Neural cell (in vitro differentiated cells): ENCODE measurements around the gene HELT.

ENCODE experiments used
- POLR2AphosphoS5 ChIP-seq: IDR thresholded peaks from 2 replicates; pipeline ENCODE4 v1.6.1; 2012
- RAD21 ChIP-seq: fragments of 450-650 bp; conservative IDR thresholded peaks from 2 replicates; pipeline ENCODE4 v1.6.1; 2014; ENCODE audit warnings: antibody characterized with exemption, mild to moderate bottlenecking, moderate library complexity
- TF ChIP-seq, protein P1 (sequence below): fragments of 450-650 bp; IDR thresholded peaks from 2 replicates; pipeline ENCODE4 v1.5.1; 2014; ENCODE audit warnings: antibody characterized with exemption, mild to moderate bottlenecking, moderate library complexity; ENCODE audit not compliant: poor library complexity, severe bottlenecking

DNA sequence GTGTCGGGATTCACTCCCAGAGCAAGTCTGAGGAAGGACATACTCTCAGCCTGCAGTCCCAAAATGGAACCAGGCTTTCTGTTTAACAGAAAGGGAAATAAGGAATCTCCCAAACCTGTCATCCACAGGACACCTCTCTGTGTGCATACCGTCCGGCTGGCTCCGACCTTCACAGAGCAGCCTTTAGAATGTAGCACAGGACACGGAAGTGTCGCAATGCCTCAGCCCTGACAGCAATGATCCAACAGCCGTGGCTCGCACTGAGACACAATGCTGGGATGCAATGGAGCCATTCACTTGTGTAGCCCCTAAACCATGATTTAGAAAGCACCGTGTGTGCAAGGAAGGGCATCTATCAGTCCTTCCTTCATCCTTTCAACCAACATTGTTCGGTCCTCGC is 15.5 kb upstream of the HELT start:
- TF ChIP-seq, protein P1, sequence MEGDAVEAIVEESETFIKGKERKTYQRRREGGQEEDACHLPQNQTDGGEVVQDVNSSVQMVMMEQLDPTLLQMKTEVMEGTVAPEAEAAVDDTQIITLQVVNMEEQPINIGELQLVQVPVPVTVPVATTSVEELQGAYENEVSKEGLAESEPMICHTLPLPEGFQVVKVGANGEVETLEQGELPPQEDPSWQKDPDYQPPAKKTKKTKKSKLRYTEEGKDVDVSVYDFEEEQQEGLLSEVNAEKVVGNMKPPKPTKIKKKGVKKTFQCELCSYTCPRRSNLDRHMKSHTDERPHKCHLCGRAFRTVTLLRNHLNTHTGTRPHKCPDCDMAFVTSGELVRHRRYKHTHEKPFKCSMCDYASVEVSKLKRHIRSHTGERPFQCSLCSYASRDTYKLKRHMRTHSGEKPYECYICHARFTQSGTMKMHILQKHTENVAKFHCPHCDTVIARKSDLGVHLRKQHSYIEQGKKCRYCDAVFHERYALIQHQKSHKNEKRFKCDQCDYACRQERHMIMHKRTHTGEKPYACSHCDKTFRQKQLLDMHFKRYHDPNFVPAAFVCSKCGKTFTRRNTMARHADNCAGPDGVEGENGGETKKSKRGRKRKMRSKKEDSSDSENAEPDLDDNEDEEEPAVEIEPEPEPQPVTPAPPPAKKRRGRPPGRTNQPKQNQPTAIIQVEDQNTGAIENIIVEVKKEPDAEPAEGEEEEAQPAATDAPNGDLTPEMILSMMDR, result no peak
- TF ChIP-seq POLR2AphosphoS5 (no peak), RAD21 (no peak)
